GM12801 (cell line): Measurements from ENCODE around the gene PRSS1.

Experiments used
- CTCF ChIP-seq: IDR thresholded peaks from one replicate; pipeline ENCODE4 v1.5.1; 2011; ENCODE audit warnings: control low read depth; ENCODE audit not compliant: insufficient read length; ENCODE audit errors: extremely low read depth

PRSS1 gene

GRCh38 chr7:142749218-142749993, at the start of gene PRSS1:
TSS of gene PRSS1 (plus strand) at chr7:142749472. CDS start at chr7:142749485, 13 bp downstream.
- TF ChIP-seq CTCF, result no peak

- no peak for TF ChIP-seq CTCF
Measured at GRCh38 chr7:142703655-142704305, 45.5 kb upstream of the PRSS1 start.

- TF ChIP-seq CTCF, result no peak
Measured at GRCh38 chr7:142709921-142710320, 39.4 kb upstream of the PRSS1 start.

- TF ChIP-seq CTCF, result no peak
Measured at GRCh38 chr7:142711196-142711595, 38.1 kb upstream of the PRSS1 start.

- no peak for TF ChIP-seq CTCF
Measured at GRCh38 chr7:142711746-142712616, 37.3 kb upstream of the PRSS1 start.

GRCh38 chr7:142712617-142712957, 36.7 kb upstream of the PRSS1 start:
- TF ChIP-seq CTCF, result no peak

- TF ChIP-seq CTCF, result no peak
Measured at GRCh38 chr7:142714375-142714774, 34.9 kb upstream of the PRSS1 start.
